ENCODE results near the gene ADAM22. TPM values are rescaled to one million over a fixed set of nuclear protein-coding genes. Genes with fewer than 3 reads are reported as not detected.

The ADAM22 gene
- total and polyA plus RNA-seq, 2 donors from 2014 or later: 2.2 to 7.9 TPM

GRCh38 chr7:88115258-88115796 lies 181.3 kb downstream of the ADAM22 start:
- intact Hi-C loops (cut with DNase I): no loop called here
- Histone ChIP-seq H3K4me3 (ENCODE audit: low read length in 3 of 3) (no peak overlapping the region), H3K27ac (ENCODE audit: low read depth in 2 of 2, low read length in 2 of 2) (no peak overlapping the region), H3K36me3 (ENCODE audit: control insufficient read depth in 2 of 3, insufficient read depth in 3 of 3, low read length in 3 of 3) (no peaks in the 10 kb centered on the region), H3K4me1 (ENCODE audit: control insufficient read depth in 2 of 3, insufficient read depth in 2 of 3, low read depth in 1 of 3, low read length in 3 of 3) (peaks cover 0 to 4% (median 0%) of the 10 kb centered on the region in 3 donors), H3K27me3 (ENCODE audit: control insufficient read depth, insufficient read depth, low read length) (no peaks in the 10 kb centered on the region), H3K9ac (ENCODE audit: low read length in 3 of 3) (no peak overlapping the region), H3K9me3 (ENCODE audit: control insufficient read depth in 2 of 3, insufficient read depth in 1 of 3, low read length in 3 of 3) (no peaks in the 10 kb centered on the region)
- no peak for TF ChIP-seq CTCF (IDR thresholded peaks at IDR 0.05; ENCODE audit: borderline replicate concordance, extremely low read depth, insufficient read depth)
- FAIRE-seq (no peak), DNase-seq (no peak)

GRCh38 chr7:88115816-88116215 lies 181.8 kb downstream of the ADAM22 start:
- FAIRE-seq (no peak), DNase-seq (no peak)
- Histone ChIP-seq H3K4me3 (ENCODE audit: low read length in 3 of 3) (no peak overlapping the region), H3K4me1 (ENCODE audit: control insufficient read depth in 2 of 3, insufficient read depth in 2 of 3, low read depth in 1 of 3, low read length in 3 of 3) (peaks cover 0 to 4% (median 0%) of the 10 kb centered on the region in 3 donors), H3K36me3 (ENCODE audit: control insufficient read depth in 2 of 3, insufficient read depth in 3 of 3, low read length in 3 of 3) (no peaks in the 10 kb centered on the region), H3K9ac (ENCODE audit: low read length in 3 of 3) (no peak overlapping the region), H3K27ac (ENCODE audit: low read depth in 2 of 2, low read length in 2 of 2) (no peak overlapping the region), H3K9me3 (ENCODE audit: control insufficient read depth in 2 of 3, insufficient read depth in 1 of 3, low read length in 3 of 3) (no peaks in the 10 kb centered on the region), H3K27me3 (ENCODE audit: control insufficient read depth, insufficient read depth, low read length) (no peaks in the 10 kb centered on the region)
- no peak for TF ChIP-seq CTCF (IDR thresholded peaks at IDR 0.05; ENCODE audit: borderline replicate concordance, extremely low read depth, insufficient read depth)
- intact Hi-C loops (cut with DNase I): no loop called here

- Histone ChIP-seq H3K36me3 (ENCODE audit: control insufficient read depth in 2 of 3, insufficient read depth in 3 of 3, low read length in 3 of 3) (no peaks in the 10 kb centered on the region), H3K9me3 (ENCODE audit: control insufficient read depth in 2 of 3, insufficient read depth in 1 of 3, low read length in 3 of 3) (no peaks in the 10 kb centered on the region), H3K9ac (ENCODE audit: low read length in 3 of 3) (no peak overlapping the region), H3K4me1 (ENCODE audit: control insufficient read depth in 2 of 3, insufficient read depth in 2 of 3, low read depth in 1 of 3, low read length in 3 of 3) (peaks cover 0 to 4% (median 0%) of the 10 kb centered on the region in 3 donors), H3K27me3 (ENCODE audit: control insufficient read depth, insufficient read depth, low read length) (no peaks in the 10 kb centered on the region), H3K27ac (ENCODE audit: low read depth in 2 of 2, low read length in 2 of 2) (no peak overlapping the region), H3K4me3 (ENCODE audit: low read length in 3 of 3) (no peak overlapping the region)
- FAIRE-seq: no peak
- no peak for DNase-seq
- intact Hi-C loops (cut with DNase I): no loop called here
- no peak for TF ChIP-seq CTCF (IDR thresholded peaks at IDR 0.05; ENCODE audit: borderline replicate concordance, extremely low read depth, insufficient read depth)
Measured at GRCh38 chr7:88116235-88116795, 182.3 kb downstream of the ADAM22 start.

Data from kidney (tissue), 14 donors.